ENCODE measurements around the gene ZDHHC7. TPM values are rescaled to one million over a fixed set of nuclear protein-coding genes. Genes with fewer than 3 reads are reported as not detected.

Gene ZDHHC7
- total and polyA plus RNA-seq, 9 of the 15 experiments (the other 6 are each of a cell fraction or from before 2014, with no cell fraction given) = 1.7 to 49.7 (median 37.4) TPM

- CTCF ChIA-PET (ENCODE audit: low intra/inter-chr PET ratio) = no interaction called here
- H3K4me3 ChIP-seq = no peak overlapping the region
- H3K9me3 ChIP-seq (replicated peaks; ENCODE audit: control insufficient read depth, insufficient read depth, low read depth, low read length) = 0 out of 2 replicates have a peak, but pooled peaks cover 2% of the 10 kb centered on the region
- no TSS peak for BruUV-seq (replicated peaks)
- peaks cover 26 to 30% of the 10 kb centered on the region in 2 experiments for H3K4me1 ChIP-seq (replicated peaks in 1 of 2; ENCODE audit: control insufficient read depth in 2 of 2, insufficient read depth in 2 of 2, low read length in 2 of 2)
- H3K27ac ChIP-seq (ENCODE audit: extremely low read depth, low read depth, low read length) = no peak overlapping the region
- no peaks in the 10 kb centered on the region; the same call in 1 of the 2 replicates for H4K20me1 ChIP-seq (replicated peaks; ENCODE audit: control insufficient read depth, insufficient read depth, low read length)
- DNase-seq (ENCODE audit: extremely low read depth in 1 of 4, low spot score in 3 of 4) (peak; percentile 75 to 89 (median 82)), FAIRE-seq (peak; percentile 75), ATAC-seq (peak; percentile 90)
- no peaks in the 10 kb centered on the region for H3K9me1 ChIP-seq (ENCODE audit: control insufficient read depth, insufficient read depth, low read length)
- no peak overlapping the region for H2AFZ ChIP-seq (ENCODE audit: low read depth, low read length)
- H3K36me3 ChIP-seq (ENCODE audit: control insufficient read depth, insufficient read depth, low read length) = peaks cover 20% of the 10 kb centered on the region
- POLR2A ChIA-PET = interaction anchor here (0.6 to 3.1 kb wide), 3 partner anchors 10 to 45 kb away, joined by 3 to 19 read pairs (median 3); no protein-coding TSS in a partner anchor
- in situ Hi-C loops (cut with MboI) = no loop called here
- intact Hi-C loops (cut with micrococcal nuclease) = loop anchor here (1.0 to 5.0 kb wide), 4 partner anchors 29 to 85 kb away; no protein-coding TSS in a partner anchor
- peaks cover 8% of the 10 kb centered on the region; the same call in 2 of the 3 replicates for H3K79me2 ChIP-seq (ENCODE audit: control insufficient read depth, insufficient read depth, low read length)
- WGBS (ENCODE audit: insufficient coverage, low coverage, missing lambda C conversion rate) = 57% methylated on average over 9 of the region's 9 CpGs
- H3K4me2 ChIP-seq (ENCODE audit: insufficient read depth, low read length) = no peak overlapping the region
- H3K9ac ChIP-seq (ENCODE audit: insufficient read depth in 1 of 2, low read depth in 2 of 2, low read length in 2 of 2) = peak overlapping the region in 1 of 2 experiments; percentile 3; a peak in 1 of 4 replicates
- no peaks in the 10 kb centered on the region for H3K27me3 ChIP-seq (ENCODE audit: control insufficient read depth in 2 of 2, insufficient read depth in 2 of 2, low read length in 2 of 2)
- no peak for TF ChIP-seq ZSCAN29 (IDR thresholded peaks at IDR 0.05)
- TF ChIP-seq SMARCA5 (IDR thresholded peaks at IDR 0.05) = no peak
- TF ChIP-seq KAT2B (IDR thresholded peaks at IDR 0.05; ENCODE audit: low read depth, low read length) = no peak
- no peak for TF ChIP-seq PRMT5 (CRISPR knock-in tag; IDR thresholded peaks at IDR 0.05)
- TF ChIP-seq MLLT1 (IDR thresholded peaks at IDR 0.05) = no peak
- peak; percentile 72 to 81 (median 77) for TF ChIP-seq CTCF (IDR thresholded peaks at IDR 0.05 in 2 of 3, conservative IDR thresholded peaks at IDR 0.05 in 1 of 3; ENCODE audit: insufficient read depth in 2 of 3, low read depth in 1 of 3, low read length in 3 of 3)
- no peak for TF ChIP-seq ZNF395 (CRISPR knock-in tag; IDR thresholded peaks at IDR 0.05)
- no peak for TF ChIP-seq PBX2 (CRISPR knock-in tag; IDR thresholded peaks at IDR 0.05; ENCODE audit: low read depth)
- peak; percentile 57; the same call in 1 of the 2 replicates for TF ChIP-seq PBX2 (tag; conservative IDR thresholded peaks at IDR 0.05; ENCODE audit: low read depth)
- TF ChIP-seq SIRT6 (IDR thresholded peaks at IDR 0.05; ENCODE audit: low read depth, low read length) = no peak
- TF ChIP-seq CTBP1 (IDR thresholded peaks at IDR 0.05; ENCODE audit: borderline replicate concordance) = peak; percentile 19; the same call in 1 of the 2 replicates
- TF ChIP-seq RAD51 (IDR thresholded peaks at IDR 0.05; ENCODE audit: borderline replicate concordance, low read depth) = 0 out of 2 replicates have a peak, but pooled peaks have one; percentile 16
Measured at GRCh38 chr16:85057212-85057889, 46.0 kb upstream of the ZDHHC7 start.

All from K562 (cell line).